Left ventricle myocardium superior (tissue), 1 donor: Measurements from ENCODE around the gene UGT2A2. TPM values are rescaled to one million over a fixed set of nuclear protein-coding genes. Genes with fewer than 3 reads are reported as not detected.
"Not testable (repeated sequence)": the region's sequence is repeated elsewhere in the genome, so short reads cannot be mapped to it uniquely, and the experiment has no call there.

Source experiments
- ATAC-seq: fragments of 200-7000 bp; cut with Tn5 transposase; one replicate; pipeline ENCODE4 v1.9.1; 2020; ENCODE audit warnings: mild to moderate bottlenecking, moderate library complexity
- DNase-seq: peaks from one replicate; pipeline ENCODE4 v3.0.0-alpha.2; 2020
- intact Hi-C: fragments of 100-400 bp; cut with micrococcal nuclease; formaldehyde crosslinking; loops from one replicate; pipeline ENCODE4 v1.11.0; 2022
- long read RNA-seq: library from polyadenylated mRNA; unstranded; transcript quantifications from one replicate; pipeline ENCODE4 v2.0.0, GENCODE V29; 2021
- total RNA-seq: library from RNA; stranded (reverse); fragmentation: NEBNext Ultra II Directional; extraction: Animal tissue kit (Norgen Biotek cat#: 25700); gene quantifications from one replicate; pipeline ENCODE4 v1.2.1, GENCODE V29; 2021
- donor health status: DM: no; HTN: yes; CAD: no; lungs with severe emphysema.

The UGT2A2 gene
- total RNA-seq: not detected
- long read RNA-seq: 0 reads

DNA sequence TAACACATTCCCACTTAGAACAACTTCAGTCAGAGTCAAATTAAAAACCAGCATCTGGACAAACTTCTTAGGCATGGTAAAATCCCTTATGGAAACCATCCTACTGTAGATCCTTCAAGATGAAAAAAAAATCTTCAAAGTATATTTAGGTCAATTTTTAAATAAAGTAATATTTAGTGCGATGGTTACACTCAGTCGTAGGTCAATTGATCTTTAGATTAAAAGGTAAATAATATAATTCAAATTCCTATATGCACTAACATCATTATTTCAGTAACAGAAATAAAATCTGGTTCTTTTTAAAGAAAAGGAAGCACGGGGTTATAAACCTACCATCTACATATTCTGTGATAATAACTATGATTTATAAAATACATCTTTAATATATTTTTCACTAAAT lies at the start of gene UGT2A2:
Gene UGT2A2 (minus strand): TSS at position 101 of the 400 bp plus-strand sequence. CDS start 2 bp downstream, at position 99.
- intact Hi-C loops: no loop called here
- ATAC-seq: no peak

DNA sequence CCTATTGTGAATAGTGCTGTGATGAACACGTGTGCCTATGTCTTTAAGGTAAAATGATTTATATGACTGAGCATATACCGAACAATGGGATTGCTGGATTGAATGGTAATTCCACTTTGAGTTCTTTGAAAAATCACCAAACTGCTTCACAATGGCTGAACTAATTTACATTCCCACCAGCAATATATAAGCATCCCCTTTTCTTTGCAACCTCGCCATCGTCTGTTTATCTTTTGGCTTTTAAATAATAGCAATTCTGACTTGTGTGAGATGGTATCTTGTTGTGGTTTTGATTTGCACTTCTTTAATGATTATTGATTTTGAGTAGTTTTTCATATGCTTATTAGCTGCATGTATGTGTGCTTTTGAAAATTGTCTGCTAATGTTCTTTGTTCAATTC lies 45.4 kb upstream of the UGT2A2 start:
- ATAC-seq: no peak
- intact Hi-C loops: no loop called here
- DNase-seq: no peak

More for the DNA sequence above, at the start of gene UGT2A2:
- DNase-seq: no peak

DNA sequence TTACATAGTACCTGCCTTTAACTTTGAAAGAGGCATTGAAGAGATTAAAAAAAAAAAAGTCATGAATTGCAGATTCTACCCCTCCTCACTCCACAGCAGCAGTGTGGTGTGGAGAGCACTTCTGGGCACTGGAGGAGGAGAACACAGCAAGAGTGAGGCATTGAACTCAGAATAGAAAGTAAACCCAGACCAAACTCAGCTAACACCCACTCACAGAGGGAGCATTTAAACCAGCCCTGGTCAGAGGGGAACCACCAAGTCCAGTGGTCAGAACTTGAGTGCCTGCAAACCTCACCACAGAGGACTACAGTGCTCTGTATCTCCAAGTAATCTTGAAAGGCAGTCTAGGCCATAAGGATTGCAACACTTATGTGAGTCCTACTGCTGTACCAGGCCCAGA lies 29.2 kb upstream of the UGT2A2 start:
- intact Hi-C loops: no loop called here
- ATAC-seq: no peak
- DNase-seq: no peak

DNA sequence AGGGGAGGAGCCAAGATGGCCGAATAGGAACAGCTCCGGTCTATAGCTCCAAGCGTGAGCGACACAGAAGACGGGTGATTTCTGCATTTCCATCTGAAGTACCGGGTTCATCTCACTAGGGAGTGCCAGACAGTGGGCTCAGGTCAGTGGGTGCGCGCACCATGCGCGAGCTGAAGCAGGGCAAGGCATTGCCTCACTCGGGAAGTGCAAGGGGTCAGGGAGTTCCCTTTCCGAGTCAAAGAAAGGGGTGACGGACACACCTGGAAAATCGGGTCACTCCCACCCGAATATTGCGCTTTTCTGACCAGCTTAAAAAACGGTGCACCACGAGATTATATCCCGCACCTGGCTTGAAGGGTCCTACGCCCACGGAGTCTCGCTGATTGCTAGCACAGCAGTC lies 24.6 kb upstream of the UGT2A2 start:
- intact Hi-C loops, ATAC-seq, DNase-seq: not testable (repeated sequence)

DNA sequence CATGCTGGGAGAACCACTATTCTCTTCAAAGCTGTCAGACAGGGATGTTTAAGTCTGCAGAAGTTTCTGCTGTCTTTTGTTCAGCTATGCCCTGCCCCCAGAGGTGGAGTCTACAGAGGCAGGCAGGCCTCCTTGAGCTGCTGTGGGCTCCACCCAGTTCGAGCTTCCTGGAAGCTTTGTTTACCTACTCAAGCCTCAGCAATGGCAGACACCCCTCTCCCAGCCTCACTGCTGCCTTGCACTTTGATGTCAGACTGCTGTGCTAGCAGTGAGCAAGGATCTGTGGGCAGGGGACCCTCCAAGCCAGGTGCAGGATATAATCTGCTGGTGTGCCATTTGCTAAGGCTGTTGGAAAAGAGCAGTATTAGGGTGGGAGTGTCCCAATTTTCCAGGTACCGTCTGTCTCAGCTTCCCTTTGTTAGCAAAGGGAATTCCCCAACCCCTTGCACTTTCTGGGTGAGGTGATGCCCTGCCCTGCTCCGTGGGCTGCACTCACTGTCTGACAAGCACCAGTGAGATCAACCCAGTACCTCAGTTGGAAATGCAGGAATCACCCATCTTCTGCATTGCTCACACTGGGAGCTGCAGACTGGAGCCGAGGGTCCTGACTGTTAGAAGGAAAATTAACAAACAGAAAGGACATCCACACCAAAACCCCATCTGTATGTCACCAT lies 21.8 kb upstream of the UGT2A2 start:
- DNase-seq, ATAC-seq, intact Hi-C loops: not testable (repeated sequence)

DNA sequence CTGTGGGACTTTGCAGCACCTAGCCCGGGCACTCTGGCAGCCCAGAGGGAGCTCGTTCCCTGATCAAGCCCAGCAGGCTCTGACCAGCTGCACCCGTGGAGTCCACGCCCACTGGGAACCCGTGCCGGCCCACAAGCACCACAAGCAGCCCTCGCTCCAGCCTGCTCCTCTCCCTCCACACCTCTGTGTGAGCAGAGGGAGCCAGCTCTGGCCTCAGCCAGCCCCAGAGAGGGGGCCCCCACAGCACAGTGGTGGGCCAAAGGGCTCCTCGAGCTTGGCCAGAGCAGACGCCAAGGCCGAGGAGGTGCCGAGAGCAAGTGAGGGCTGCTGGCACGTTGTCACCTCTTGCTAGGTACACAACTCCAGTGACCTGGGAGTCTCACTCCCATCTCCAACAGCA lies 18.7 kb upstream of the UGT2A2 start:
- ATAC-seq (no peak), DNase-seq (no peak)
- intact Hi-C loops: no loop called here

DNA sequence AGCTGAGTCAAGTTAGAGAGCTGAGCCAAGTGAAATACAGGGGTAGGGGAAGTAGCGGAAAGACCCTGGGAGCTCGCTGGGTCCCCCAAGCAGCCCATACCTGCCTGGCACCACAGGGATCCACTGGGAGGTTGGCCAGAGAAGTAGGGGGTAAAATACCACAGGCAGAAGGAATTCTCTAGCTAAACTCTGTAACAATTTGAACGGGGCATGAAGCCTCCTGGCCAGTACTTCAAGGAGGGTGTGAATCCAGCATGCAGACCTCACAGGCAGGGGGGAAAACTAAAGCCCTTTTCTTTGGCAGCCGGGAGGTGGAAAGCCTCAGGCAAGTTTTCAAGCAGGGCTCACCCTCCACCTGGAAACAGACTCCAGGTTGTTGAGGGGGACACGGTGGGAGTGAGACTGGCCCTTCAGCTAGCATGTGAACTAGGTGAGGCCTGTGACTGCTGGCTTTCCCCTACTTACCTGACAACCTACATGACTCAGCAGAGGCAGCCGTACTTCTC lies 17.3 kb upstream of the UGT2A2 start:
- ATAC-seq (no peak), DNase-seq (no peak)
- intact Hi-C loops: no loop called here

DNA sequence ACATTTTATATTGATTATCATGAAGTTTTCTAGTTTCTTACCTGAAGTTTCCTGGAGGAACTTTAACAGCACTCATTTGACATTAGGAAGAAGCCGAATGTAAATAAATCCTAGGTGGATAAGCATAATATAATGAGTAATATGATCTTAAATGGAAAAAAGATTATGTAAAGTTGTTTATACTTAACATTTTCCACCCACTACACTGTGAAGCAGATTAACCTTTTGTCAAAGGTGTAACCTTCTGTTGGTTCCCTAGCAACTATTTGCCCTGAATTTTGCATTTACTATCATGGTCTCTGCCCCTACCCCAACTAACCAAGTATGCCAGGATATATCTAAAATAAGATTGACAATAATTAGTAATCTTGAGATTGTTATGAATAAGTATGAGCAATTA lies 13.7 kb upstream of the UGT2A2 start, which contains the start of gene UGT2A1:
Gene UGT2A1 (minus strand): TSS at position 101 of the 400 bp plus-strand sequence. CDS start 5,603 bp downstream, outside the sequence.
- DNase-seq (no peak), ATAC-seq (no peak)
- intact Hi-C loops: no loop called here

DNA sequence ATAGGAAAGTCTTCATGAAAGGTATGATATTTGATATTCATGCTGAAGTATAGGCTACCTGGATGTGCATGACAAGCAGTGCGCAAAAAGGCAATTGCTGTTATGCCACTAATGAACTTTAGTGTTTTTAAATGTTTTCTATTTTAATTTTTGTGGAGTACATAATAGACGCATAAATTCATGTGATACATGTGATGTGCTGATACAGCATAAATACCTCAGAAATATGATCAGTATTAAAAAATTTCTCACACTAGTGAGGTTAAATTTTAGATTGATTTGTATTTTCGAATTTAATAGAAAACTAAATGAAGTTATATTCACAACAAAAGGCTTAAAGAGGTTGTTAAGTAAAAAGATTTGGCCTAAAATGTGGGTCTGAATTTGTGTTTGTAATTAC lies 11.4 kb upstream of the UGT2A2 start:
- DNase-seq: no peak
- intact Hi-C loops: no loop called here
- ATAC-seq: no peak

DNA sequence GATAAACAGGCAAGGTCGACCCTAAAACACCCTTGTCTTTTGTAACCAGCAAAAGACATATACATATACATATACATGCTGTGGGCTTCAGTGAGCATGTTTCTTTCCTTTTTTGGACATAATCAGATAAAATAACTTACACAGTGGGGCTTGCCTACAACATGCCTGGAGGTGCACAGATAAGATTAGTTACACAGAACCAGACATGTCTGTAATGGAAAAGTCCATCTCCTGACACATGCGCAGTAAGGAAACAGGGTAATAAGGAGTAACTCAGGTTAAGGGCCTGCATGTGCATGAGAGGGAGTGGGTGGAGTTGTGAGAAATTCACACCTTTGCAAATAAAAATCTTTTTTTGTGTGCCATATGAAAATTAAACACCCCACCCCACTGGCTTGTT lies 10.2 kb upstream of the UGT2A2 start:
- ATAC-seq (no peak), DNase-seq (no peak)
- intact Hi-C loops: no loop called here

DNA sequence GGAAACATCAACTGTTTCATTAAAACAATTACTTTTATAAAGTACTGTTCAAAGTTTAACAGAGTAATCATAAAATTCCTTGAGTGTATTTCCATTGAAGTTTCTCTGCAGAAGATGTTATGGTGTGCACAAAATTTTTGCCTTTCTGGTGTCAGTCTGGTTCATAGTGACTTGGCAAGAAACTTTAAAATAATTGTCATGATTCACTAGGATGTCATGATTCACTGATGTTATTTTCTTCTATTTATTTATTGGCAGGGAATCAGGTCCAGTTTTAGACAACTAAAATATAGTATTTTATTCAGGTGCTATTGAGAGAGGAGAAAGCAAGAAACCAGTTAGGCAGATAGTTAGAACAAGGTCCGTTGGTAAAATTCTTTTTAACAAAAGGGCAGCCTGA lies 9.8 kb upstream of the UGT2A2 start:
- intact Hi-C loops: no loop called here

DNA sequence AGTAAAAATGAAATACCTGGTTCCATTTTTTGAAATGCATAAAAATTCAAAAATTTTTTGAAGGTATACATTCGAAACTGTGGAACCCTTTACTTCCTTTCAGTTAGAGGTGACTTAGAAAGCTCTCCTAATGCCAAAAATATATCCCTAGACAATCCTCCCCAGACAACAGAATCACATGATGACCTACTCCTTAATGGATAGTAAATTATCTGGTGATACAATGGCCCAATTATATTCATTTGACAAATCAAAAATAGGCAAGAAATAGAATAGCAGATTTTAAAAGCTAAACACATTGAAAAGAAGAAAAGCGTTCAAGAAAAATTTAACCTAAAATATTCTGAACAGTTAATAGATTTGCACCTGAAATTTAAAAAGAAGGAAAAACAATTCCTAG lies 3.5 kb upstream of the UGT2A2 start:
- ATAC-seq: no peak
- DNase-seq: no peak
- intact Hi-C loops: no loop called here

More for the DNA sequence above, 9.8 kb upstream of the UGT2A2 start:
- no peak for ATAC-seq
- DNase-seq: no peak

DNA sequence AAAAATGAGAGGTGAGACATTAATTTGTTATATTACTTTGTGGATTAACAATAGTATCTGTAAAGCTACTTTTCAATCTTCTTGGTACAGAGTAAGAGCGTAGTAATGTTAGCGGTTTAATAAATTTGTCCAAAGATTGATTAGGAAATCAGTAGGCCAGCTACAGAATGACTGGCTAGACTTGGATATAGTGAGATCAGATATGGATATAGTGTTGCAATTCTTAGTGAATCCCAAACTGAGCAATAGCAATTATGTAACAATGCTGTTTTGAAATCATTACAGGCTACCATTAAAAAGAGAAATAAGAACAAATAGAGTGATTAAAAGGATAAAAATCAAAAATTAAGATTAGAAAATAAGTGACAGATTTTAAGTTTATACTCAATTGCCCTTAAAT lies 847 bp upstream of the UGT2A2 start:
- ATAC-seq: no peak
- no peak for DNase-seq
- intact Hi-C loops: no loop called here

DNA sequence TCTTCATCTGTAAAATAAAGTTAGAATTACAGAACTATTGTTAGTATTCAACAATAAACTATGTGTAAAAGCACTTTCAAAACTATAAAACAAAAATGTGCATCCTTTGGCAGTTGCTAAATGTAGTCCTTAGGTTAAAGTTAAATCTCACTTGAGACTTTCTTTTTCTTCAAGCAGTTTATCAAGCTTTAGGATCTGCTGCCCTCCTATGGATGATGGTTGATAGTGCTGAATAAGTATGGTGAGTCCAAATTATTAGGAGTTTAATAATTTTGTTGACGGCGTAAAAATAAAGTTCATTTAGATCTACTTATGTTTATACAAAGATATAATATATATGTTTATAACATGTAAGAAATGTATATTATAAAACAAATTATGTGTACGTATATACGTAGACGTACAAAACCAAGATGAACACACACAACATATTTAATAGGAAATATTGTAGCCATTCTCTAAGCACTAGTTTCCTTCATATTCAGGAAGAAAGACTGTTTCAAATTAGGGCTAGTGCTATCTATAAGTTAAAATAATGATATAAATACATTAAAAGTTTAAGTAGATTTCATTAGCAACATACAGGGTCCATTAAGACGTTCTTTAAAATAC lies 22.3 kb downstream of the UGT2A2 start:
- ATAC-seq (no peak), DNase-seq (no peak)
- intact Hi-C loops: no loop called here

DNA sequence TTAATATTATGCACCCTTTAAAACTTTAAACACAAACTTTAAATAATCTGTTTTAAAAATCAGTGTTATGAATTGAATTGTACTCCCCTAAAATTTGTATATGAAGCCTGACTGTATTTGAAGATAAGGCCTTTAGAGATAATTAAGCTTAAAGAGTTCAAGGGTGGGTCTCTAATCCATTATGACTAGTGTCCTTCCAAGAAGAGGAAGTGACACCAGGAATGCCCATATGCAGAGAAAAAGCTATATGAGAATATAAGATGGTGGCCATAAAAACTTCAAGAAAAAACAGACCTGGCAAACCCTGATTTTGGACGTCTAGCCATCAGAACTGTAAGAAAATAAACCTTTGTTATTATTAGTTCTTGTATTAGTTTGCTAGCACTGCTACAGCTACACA lies 29.0 kb downstream of the UGT2A2 start:
- no peak for DNase-seq
- ATAC-seq: no peak
- intact Hi-C loops: no loop called here

DNA sequence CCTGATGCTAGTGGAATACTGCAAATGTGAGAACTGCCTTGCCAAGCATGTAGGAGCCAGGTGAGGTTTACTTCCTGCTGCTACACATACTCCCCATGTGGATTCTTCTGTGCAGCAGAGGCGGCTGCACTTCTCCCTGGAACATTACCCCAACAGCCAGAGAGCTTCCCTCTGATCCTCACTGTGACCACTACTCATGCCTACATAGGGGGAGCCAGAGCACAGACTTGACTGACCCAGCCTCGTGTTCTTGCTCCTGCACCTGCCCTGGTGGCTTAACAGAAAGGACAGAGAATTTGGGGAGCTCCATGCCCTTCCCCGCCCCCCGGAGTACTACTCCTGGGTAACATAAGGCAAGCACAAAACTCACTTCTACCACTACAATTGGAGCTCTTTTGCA lies 38.4 kb downstream of the UGT2A2 start:
- intact Hi-C loops: no loop called here
- no peak for ATAC-seq
- no peak for DNase-seq

DNA sequence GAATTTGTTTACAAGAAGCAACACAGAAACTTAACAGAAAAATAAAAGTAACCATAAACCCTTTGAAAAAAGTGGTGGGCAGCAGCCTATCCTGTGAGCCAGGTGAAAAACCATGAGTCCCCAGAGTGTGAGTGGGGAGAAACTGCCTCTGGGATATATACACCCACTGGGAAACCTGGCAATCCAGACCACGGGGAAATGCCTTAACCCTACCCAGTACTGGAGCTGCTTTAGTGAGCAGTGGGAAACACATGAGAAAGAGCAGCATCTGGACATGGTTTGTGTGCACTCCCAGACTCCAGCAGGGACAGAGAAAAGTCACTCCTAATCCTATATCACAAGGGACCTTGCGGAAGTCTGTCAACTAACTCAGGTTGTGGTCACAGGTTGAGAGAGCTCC lies 39.4 kb downstream of the UGT2A2 start:
- intact Hi-C loops: no loop called here
- no peak for DNase-seq
- no peak for ATAC-seq

DNA sequence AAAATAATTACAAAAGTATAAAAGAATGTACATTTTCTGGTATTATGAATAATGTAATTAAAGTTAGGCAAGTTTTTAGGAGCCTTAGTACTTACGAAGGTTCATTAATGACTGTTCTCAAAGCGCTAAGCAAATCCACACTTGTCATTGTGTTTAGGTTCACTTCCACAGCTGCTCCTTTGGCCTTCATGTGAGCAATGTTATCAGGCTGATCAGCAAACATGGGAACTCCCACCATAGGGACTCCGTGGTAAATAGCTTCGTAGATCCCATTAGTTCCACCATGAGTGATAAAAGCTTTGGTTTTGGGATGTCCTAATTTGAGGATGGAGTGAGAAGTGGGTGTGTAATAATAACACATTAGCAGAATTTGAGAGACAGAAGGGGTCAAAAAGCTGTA lies 45.1 kb downstream of the UGT2A2 start:
- ATAC-seq (no peak), DNase-seq (no peak)
- intact Hi-C loops: no loop called here

DNA sequence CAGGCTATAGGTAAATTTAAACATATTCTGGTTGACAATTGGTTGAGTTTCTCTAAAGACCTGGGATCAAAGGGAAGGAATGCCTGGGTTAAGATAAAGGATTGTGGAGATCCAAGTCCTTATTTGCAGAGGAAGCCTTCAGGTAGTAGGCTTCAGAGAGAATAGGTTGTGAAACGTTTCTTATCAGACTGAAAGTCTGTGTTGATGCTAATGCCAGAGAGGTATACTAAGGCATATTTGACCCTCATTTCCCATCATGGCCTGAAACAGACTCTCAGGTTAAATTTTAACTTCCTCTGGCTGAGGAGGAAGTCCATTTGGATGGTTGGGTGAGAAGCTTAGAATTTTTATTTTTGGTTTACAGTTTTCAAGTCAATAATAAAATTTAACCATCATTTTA lies 48.1 kb downstream of the UGT2A2 start:
- DNase-seq (no peak), ATAC-seq (no peak)
- intact Hi-C loops: no loop called here

DNA sequence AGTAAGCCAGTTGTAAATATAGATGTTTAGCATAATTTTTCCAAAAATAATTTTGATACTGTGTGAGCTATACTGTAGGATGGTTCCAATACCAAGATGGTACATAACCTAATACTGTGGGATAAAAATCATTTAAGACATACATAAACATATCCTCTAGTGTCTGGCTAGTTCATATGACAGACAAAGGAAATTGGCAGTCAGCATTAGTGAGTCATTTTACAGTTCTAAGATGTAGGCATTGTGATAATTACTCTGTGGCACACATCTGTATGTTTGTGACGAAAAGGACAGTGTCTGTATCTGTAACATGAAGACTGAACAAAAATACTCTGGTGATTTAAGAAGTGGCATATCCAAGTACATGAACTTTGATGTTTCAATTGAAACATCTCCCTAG lies 49.6 kb downstream of the UGT2A2 start:
- DNase-seq (no peak), ATAC-seq (no peak)
- intact Hi-C loops: no loop called here

DNA sequence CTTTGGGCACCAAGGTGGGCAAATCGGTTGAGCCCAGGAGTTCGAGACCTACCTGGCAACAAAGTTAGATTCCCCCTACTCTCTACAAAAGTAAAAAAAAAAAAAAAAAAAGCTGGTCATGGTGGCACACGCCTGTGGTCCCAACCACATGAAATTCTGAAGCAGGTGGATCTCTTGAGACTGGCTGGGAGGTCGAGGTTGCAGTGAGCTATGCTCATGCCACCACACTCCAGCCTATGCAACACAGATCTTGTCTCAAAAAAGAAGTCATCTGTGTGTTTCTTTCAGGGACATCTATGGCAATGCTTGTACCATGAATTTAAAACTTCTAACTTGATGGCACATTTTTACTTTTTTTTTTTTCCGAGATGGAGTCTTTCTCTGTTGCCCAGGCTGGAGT lies 55.3 kb downstream of the UGT2A2 start:
- no peak for ATAC-seq

More for the DNA sequence above, 55.3 kb downstream of the UGT2A2 start:
- intact Hi-C loops: no loop called here
- no peak for DNase-seq
